ENCODE results near the gene CORO1A. TPM values are rescaled to one million over a fixed set of nuclear protein-coding genes. Genes with fewer than 3 reads are reported as not detected.

Gene CORO1A
- total RNA-seq, 1 experiment from 2014 or later: 3.7 TPM

DNA sequence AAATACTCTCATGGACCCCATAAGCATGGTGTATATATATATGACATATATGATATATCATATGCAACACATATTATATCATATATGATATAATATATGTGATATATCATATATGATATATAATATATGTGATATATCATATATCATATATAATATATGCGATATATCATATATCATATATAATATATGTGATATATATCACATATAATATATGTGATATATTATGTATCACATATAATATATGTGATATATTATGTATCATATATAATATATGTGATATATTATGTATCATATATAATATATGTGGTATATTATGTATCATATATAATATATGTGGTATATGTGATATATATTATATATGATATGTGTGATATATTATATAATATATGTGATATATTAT is 38.5 kb upstream of the CORO1A start:
- intact Hi-C loops (cut with micrococcal nuclease; ENCODE audit: unreplicated experiment): no loop called here
- DNase-seq (ENCODE audit: low read depth, low spot score): no peak
- no peak overlapping the region for H3K4me3 ChIP-seq (ENCODE audit: low read depth in 2 of 2, low read length in 2 of 2)
- in situ Hi-C loops (cut with HindIII; ENCODE audit: low pct_unique_long_range_greater_than_20kb, low sequenced_read_pairs): no loop called here
- peaks cover 5% of the 10 kb centered on the region; the same call in 1 of the 2 replicates for H3K9me3 ChIP-seq (ENCODE audit: control insufficient read depth, insufficient read depth, low read depth, low read length)
- no peak for ATAC-seq
- ChIA-PET CTCF (no interaction called here), POLR2A (no interaction called here)
- no peak overlapping the region for H3K27ac ChIP-seq (ENCODE audit: low read length)
- H3K27me3 ChIP-seq (ENCODE audit: control insufficient read depth, insufficient read depth, low read length): no peaks in the 10 kb centered on the region
- TF ChIP-seq, protein P1, sequence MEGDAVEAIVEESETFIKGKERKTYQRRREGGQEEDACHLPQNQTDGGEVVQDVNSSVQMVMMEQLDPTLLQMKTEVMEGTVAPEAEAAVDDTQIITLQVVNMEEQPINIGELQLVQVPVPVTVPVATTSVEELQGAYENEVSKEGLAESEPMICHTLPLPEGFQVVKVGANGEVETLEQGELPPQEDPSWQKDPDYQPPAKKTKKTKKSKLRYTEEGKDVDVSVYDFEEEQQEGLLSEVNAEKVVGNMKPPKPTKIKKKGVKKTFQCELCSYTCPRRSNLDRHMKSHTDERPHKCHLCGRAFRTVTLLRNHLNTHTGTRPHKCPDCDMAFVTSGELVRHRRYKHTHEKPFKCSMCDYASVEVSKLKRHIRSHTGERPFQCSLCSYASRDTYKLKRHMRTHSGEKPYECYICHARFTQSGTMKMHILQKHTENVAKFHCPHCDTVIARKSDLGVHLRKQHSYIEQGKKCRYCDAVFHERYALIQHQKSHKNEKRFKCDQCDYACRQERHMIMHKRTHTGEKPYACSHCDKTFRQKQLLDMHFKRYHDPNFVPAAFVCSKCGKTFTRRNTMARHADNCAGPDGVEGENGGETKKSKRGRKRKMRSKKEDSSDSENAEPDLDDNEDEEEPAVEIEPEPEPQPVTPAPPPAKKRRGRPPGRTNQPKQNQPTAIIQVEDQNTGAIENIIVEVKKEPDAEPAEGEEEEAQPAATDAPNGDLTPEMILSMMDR (IDR thresholded peaks at IDR 0.05): no peak
- TF ChIP-seq POLR2AphosphoS5 (IDR thresholded peaks at IDR 0.05; ENCODE audit: low read depth, low read length) (no peak), SIN3A (IDR thresholded peaks at IDR 0.05; ENCODE audit: borderline replicate concordance, insufficient read depth, low read depth, low read length) (no peak), TCF7L2 (IDR thresholded peaks at IDR 0.05; ENCODE audit: low read depth, low read length) (no peak)
- TF ChIP-seq, protein P2, sequence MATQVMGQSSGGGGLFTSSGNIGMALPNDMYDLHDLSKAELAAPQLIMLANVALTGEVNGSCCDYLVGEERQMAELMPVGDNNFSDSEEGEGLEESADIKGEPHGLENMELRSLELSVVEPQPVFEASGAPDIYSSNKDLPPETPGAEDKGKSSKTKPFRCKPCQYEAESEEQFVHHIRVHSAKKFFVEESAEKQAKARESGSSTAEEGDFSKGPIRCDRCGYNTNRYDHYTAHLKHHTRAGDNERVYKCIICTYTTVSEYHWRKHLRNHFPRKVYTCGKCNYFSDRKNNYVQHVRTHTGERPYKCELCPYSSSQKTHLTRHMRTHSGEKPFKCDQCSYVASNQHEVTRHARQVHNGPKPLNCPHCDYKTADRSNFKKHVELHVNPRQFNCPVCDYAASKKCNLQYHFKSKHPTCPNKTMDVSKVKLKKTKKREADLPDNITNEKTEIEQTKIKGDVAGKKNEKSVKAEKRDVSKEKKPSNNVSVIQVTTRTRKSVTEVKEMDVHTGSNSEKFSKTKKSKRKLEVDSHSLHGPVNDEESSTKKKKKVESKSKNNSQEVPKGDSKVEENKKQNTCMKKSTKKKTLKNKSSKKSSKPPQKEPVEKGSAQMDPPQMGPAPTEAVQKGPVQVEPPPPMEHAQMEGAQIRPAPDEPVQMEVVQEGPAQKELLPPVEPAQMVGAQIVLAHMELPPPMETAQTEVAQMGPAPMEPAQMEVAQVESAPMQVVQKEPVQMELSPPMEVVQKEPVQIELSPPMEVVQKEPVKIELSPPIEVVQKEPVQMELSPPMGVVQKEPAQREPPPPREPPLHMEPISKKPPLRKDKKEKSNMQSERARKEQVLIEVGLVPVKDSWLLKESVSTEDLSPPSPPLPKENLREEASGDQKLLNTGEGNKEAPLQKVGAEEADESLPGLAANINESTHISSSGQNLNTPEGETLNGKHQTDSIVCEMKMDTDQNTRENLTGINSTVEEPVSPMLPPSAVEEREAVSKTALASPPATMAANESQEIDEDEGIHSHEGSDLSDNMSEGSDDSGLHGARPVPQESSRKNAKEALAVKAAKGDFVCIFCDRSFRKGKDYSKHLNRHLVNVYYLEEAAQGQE (IDR thresholded peaks at IDR 0.05; ENCODE audit: insufficient read depth in 1 of 2, low read depth in 2 of 2, low read length in 1 of 2): no peak
- H3K4me1 ChIP-seq (ENCODE audit: control insufficient read depth, insufficient read depth, low read length): no peaks in the 10 kb centered on the region
- H3K36me3 ChIP-seq (ENCODE audit: control insufficient read depth, insufficient read depth, low read length): no peaks in the 10 kb centered on the region
- BruUV-seq (replicated peaks): no TSS peak

DNA sequence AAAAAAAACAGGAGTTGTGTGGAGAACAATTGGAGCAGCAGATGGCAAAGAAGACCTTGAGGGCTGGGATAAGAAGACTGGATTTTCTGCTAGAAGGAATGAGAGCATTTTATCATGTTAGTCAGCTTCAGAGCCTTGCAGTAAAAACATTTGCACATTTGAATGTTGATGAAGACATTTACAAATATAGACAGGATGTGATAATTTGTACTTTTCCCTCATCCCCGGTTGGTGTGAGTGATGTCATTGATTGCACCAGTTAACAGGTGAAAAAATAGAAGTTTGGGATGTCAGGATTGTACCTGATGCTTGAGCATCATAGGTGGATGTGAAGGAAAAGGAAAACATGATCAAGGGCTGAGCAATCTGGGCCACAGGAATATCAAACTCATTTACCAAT is 37.7 kb upstream of the CORO1A start:
- POLR2A ChIA-PET: no interaction called here
- in situ Hi-C loops (cut with HindIII; ENCODE audit: low pct_unique_long_range_greater_than_20kb, low sequenced_read_pairs): no loop called here
- Histone ChIP-seq H3K9me3 (ENCODE audit: control insufficient read depth, insufficient read depth, low read depth, low read length) (peaks cover 5% of the 10 kb centered on the region; the same call in 1 of the 2 replicates), H3K36me3 (ENCODE audit: control insufficient read depth, insufficient read depth, low read length) (no peaks in the 10 kb centered on the region), H3K4me1 (ENCODE audit: control insufficient read depth, insufficient read depth, low read length) (no peaks in the 10 kb centered on the region), H3K4me3 (ENCODE audit: low read depth in 2 of 2, low read length in 2 of 2) (no peak overlapping the region), H3K27me3 (ENCODE audit: control insufficient read depth, insufficient read depth, low read length) (no peaks in the 10 kb centered on the region), H3K27ac (ENCODE audit: low read length) (no peak overlapping the region)
- intact Hi-C loops (cut with micrococcal nuclease; ENCODE audit: unreplicated experiment): no loop called here
- no peak for ATAC-seq
- no peak for TF ChIP-seq SIN3A (IDR thresholded peaks at IDR 0.05; ENCODE audit: borderline replicate concordance, insufficient read depth, low read depth, low read length)
- BruUV-seq (replicated peaks): no TSS peak
- CTCF ChIA-PET: no interaction called here
- no peak for DNase-seq (ENCODE audit: low read depth, low spot score)

DNA sequence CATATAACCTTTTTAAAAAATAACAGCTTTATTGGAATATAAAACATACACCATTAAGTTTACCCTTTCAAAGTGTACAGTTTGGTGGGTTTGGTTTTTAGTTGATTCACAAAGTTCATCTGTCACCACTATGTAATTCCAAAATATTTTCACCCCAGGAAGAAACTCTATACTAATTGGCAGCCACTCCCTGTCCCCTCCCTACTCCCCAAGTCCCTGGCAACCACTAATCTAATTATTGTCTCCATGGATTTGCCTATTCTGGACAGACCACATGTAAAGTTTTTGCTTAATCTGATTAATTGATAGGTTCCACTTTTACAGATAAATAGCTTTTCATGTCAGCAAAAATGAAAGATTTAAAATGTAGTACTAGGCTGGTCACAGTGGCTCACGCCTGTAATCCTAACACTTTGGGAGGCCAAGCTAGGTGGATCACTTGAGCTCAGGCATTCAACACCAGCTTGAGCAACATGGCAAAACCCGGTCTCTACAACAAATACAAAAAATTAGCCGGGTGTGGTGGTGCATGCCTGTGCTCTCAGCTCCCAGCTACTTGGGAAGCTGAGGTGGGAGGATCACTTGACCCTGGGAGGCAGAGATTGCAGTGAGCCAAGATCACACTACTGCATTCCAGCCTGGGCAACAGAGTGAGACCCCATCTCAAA is 35.4 kb upstream of the CORO1A start:
- intact Hi-C loops (cut with micrococcal nuclease; ENCODE audit: unreplicated experiment): no loop called here

More for the DNA sequence above, 35.4 kb upstream of the CORO1A start:
- Histone ChIP-seq H3K4me3 (ENCODE audit: low read depth in 2 of 2, low read length in 2 of 2) (no peak overlapping the region), H3K9me3 (ENCODE audit: control insufficient read depth, insufficient read depth, low read depth, low read length) (peaks cover 5% of the 10 kb centered on the region; the same call in 1 of the 2 replicates), H3K36me3 (ENCODE audit: control insufficient read depth, insufficient read depth, low read length) (no peaks in the 10 kb centered on the region), H3K4me1 (ENCODE audit: control insufficient read depth, insufficient read depth, low read length) (no peaks in the 10 kb centered on the region), H3K27me3 (ENCODE audit: control insufficient read depth, insufficient read depth, low read length) (no peaks in the 10 kb centered on the region), H3K27ac (ENCODE audit: low read length) (no peak overlapping the region)
- no TSS peak for BruUV-seq (replicated peaks)
- ChIA-PET POLR2A (no interaction called here), CTCF (no interaction called here)
- TF ChIP-seq POLR2AphosphoS5 (IDR thresholded peaks at IDR 0.05; ENCODE audit: low read depth, low read length): no peak
- TF ChIP-seq, protein P1 (IDR thresholded peaks at IDR 0.05): no peak
- TF ChIP-seq, protein P2 (IDR thresholded peaks at IDR 0.05; ENCODE audit: insufficient read depth in 1 of 2, low read depth in 2 of 2, low read length in 1 of 2): no peak
- no peak for TF ChIP-seq TCF7L2 (IDR thresholded peaks at IDR 0.05; ENCODE audit: low read depth, low read length)
- TF ChIP-seq SIN3A (IDR thresholded peaks at IDR 0.05; ENCODE audit: borderline replicate concordance, insufficient read depth, low read depth, low read length): no peak
- in situ Hi-C loops (cut with HindIII; ENCODE audit: low pct_unique_long_range_greater_than_20kb, low sequenced_read_pairs): no loop called here
- ATAC-seq (no peak), DNase-seq (ENCODE audit: low read depth, low spot score) (no peak)
